H1 (cell line): ENCODE measurements around the gene NPHP4. TPM values are rescaled to one million over a fixed set of nuclear protein-coding genes. Genes with fewer than 3 reads are reported as not detected.

Experiments
- CTCF ChIA-PET: fragments of 300-600 bp; sonication (Branson Sonifier 250); formaldehyde crosslinking; loops from one replicate; lab custom pipeline; 2021; ENCODE audit not compliant: partially characterized antibody; lab: Charles Lee
- POLR2A ChIA-PET: fragments of 300-600 bp; sonication (Branson Sonifier 250); formaldehyde crosslinking; loops from one replicate; lab custom pipeline; 2021; ENCODE audit warnings: inconsistent platforms; ENCODE audit not compliant: partially characterized antibody; lab: Charles Lee
- DNase-seq, 2 experiments: peaks; one replicate each; pipeline versions ENCODE4 v3.0.0 to v3.0.0-alpha.2; 2010 to 2022; ENCODE audit warnings: low spot score in 2 of 2, low read depth in 1 of 2, mixed read lengths in 1 of 2
- FAIRE-seq: peaks from 2 replicates; lab custom pipeline; 2011; peaks lifted over from hg19 to GRCh38; lab: Jason Lieb, UNC
- H2AFZ ChIP-seq: 2 replicates; pipeline ENCODE4 v1.8.1; 2012; ENCODE audit warnings: low read length, inconsistent platforms
- H2AK5ac ChIP-seq: 2 replicates; pipeline ENCODE4 v1.6.1; 2013; ENCODE audit warnings: low read depth, low read length
- H2BK120ac ChIP-seq: replicated peaks from 2 replicates; pipeline ENCODE3; 2013; ENCODE audit warnings: low read depth, low read length, inconsistent platforms
- H2BK12ac ChIP-seq: 2 replicates; pipeline ENCODE4 v1.6.1; 2013; ENCODE audit warnings: low read depth, low read length
- H2BK15ac ChIP-seq: 2 replicates; pipeline ENCODE4 v1.6.1; 2013; ENCODE audit warnings: low read length
- H2BK20ac ChIP-seq: 2 replicates; pipeline ENCODE4 v1.6.1; 2013; ENCODE audit warnings: low read length
- H2BK5ac ChIP-seq: 2 replicates; pipeline ENCODE4 v1.6.1; 2013; ENCODE audit warnings: low read depth, low read length
- H3K14ac ChIP-seq: 2 replicates; pipeline ENCODE4 v1.6.1; 2013; ENCODE audit warnings: inconsistent platforms; ENCODE audit not compliant: insufficient read length
- H3K18ac ChIP-seq: 2 replicates; pipeline ENCODE4 v1.6.1; 2013; ENCODE audit warnings: low read length; ENCODE audit errors: extremely low read depth
- H3K23ac ChIP-seq: 2 replicates; pipeline ENCODE4 v1.6.1; 2013; ENCODE audit warnings: inconsistent platforms; ENCODE audit not compliant: insufficient read length
- H3K23me2 ChIP-seq: 2 replicates; pipeline ENCODE4 v1.6.1; 2013; ENCODE audit warnings: low read depth, low read length
- H3K27ac ChIP-seq: 2 replicates; pipeline ENCODE4 v1.6.1; 2011; ENCODE audit warnings: low read depth, low read length, inconsistent platforms
- H3K27me3 ChIP-seq, 4 experiments: replicated peaks in 1 of 4; 1 replicate in 1 of 4; 2 replicates in 3 of 4; pipeline versions ENCODE4 v1.6.1 to v1.8.1; 2011 to 2013; ENCODE audit warnings: low read length in 3 of 4, mild to moderate bottlenecking in 3 of 4, inconsistent platforms in 2 of 4, mixed read lengths in 2 of 4, moderate library complexity in 1 of 4; ENCODE audit not compliant: control insufficient read depth in 3 of 4, insufficient read depth in 3 of 4; ENCODE audit errors: extremely low read depth in 1 of 4
- H3K36me3 ChIP-seq, 4 experiments: 2 replicates each; pipeline versions ENCODE4 v1.6.1 to v1.8.1; 2011 to 2013; ENCODE audit warnings: mild to moderate bottlenecking in 4 of 4, low read length in 3 of 4, moderate library complexity in 2 of 4, control low read depth in 1 of 4, inconsistent platforms in 1 of 4; ENCODE audit not compliant: insufficient read depth in 4 of 4, control insufficient read depth in 2 of 4
- H3K4ac ChIP-seq: replicated peaks from 2 replicates; pipeline ENCODE3; 2013; ENCODE audit warnings: low read length, low read depth, mixed read lengths, inconsistent platforms; ENCODE audit not compliant: insufficient read length
- H3K4me1 ChIP-seq, 4 experiments: replicated peaks in 1 of 4; 1 replicate in 1 of 4; 2 replicates in 3 of 4; pipeline versions ENCODE4 v1.6.1 to v1.8.1; 2011 to 2013; ENCODE audit warnings: low read length in 3 of 4, inconsistent platforms in 2 of 4, mixed read lengths in 1 of 4; ENCODE audit not compliant: insufficient read depth in 4 of 4, control insufficient read depth in 3 of 4
- H3K4me2 ChIP-seq, 2 experiments: 2 replicates each; pipeline versions ENCODE4 v1.6.1 to v1.8.1; 2011 to 2013; ENCODE audit warnings: low read depth in 2 of 2, low read length in 2 of 2, control low read depth in 1 of 2, inconsistent platforms in 1 of 2, mild to moderate bottlenecking in 1 of 2; ENCODE audit not compliant: insufficient read depth in 1 of 2
- H3K4me3 ChIP-seq, 4 experiments: fragments of 200-600, 300-600 bp in 1 of 4; sonication (generic), shearing (Covaris generic), sonication (Bioruptor Twin) in 1 of 4; 2 replicates each; pipeline versions ENCODE4 v1.5.1 to v1.8.1; 2011 to 2016; ENCODE audit warnings: low read length in 4 of 4, low read depth in 3 of 4, control low read depth in 2 of 4, inconsistent platforms in 2 of 4, mild to moderate bottlenecking in 2 of 4, mixed read lengths in 1 of 4, moderate library complexity in 1 of 4; ENCODE audit not compliant: insufficient read depth in 2 of 4; ENCODE audit errors: extremely low read depth in 1 of 4
- H3K56ac ChIP-seq: replicated peaks from 2 replicates; pipeline ENCODE3; 2013; ENCODE audit warnings: low read depth, mild to moderate bottlenecking, mixed read lengths, low read length, inconsistent platforms; ENCODE audit not compliant: insufficient read length
- H3K79me1 ChIP-seq: 2 replicates; pipeline ENCODE4 v1.6.1; 2013; ENCODE audit warnings: low read depth, low read length, control low read depth
- H3K79me2 ChIP-seq, 2 experiments: 2 replicates each; pipeline versions ENCODE4 v1.6.1 to v1.8.1; 2012 to 2013; ENCODE audit warnings: low read length in 2 of 2, mild to moderate bottlenecking in 2 of 2, inconsistent platforms in 1 of 2; ENCODE audit not compliant: insufficient read depth in 2 of 2, control insufficient read depth in 1 of 2
- H3K9ac ChIP-seq, 4 experiments: replicated peaks in 1 of 4; 1 replicate in 1 of 4; 2 replicates in 3 of 4; pipeline versions ENCODE4 v1.6.1 to v1.8.1; 2011 to 2013; ENCODE audit warnings: low read depth in 3 of 4, low read length in 3 of 4, control low read depth in 2 of 4, mild to moderate bottlenecking in 2 of 4, moderate library complexity in 2 of 4, inconsistent platforms in 1 of 4; ENCODE audit errors: extremely low read depth in 1 of 4
- H3K9me3 ChIP-seq, 2 experiments: 2 replicates each; pipeline versions ENCODE4 v1.6.1 to v1.8.1; 2012 to 2013; ENCODE audit warnings: mild to moderate bottlenecking in 2 of 2, moderate library complexity in 2 of 2, control low read depth in 1 of 2, inconsistent platforms in 1 of 2, low read depth in 1 of 2, low read length in 1 of 2, mixed read lengths in 1 of 2; ENCODE audit not compliant: insufficient read depth in 2 of 2
- H4K20me1 ChIP-seq, 2 experiments: replicated peaks in 1 of 2; 2 replicates each; pipeline versions ENCODE3 to v1.8.1; 2011 to 2013; ENCODE audit warnings: inconsistent platforms in 2 of 2, low read length in 2 of 2, mild to moderate bottlenecking in 1 of 2; ENCODE audit not compliant: insufficient read depth in 2 of 2, control insufficient read depth in 1 of 2
- H4K5ac ChIP-seq: 2 replicates; pipeline ENCODE4 v1.6.1; 2013; ENCODE audit warnings: low read length, low read depth, mixed read lengths, inconsistent platforms; ENCODE audit not compliant: insufficient read length
- H4K8ac ChIP-seq: 2 replicates; pipeline ENCODE4 v1.8.0; 2013; ENCODE audit warnings: mild to moderate bottlenecking, moderate library complexity, low read length, inconsistent platforms; ENCODE audit not compliant: insufficient read depth; ENCODE audit errors: extremely low read depth
- H4K91ac ChIP-seq: replicated peaks from 2 replicates; pipeline ENCODE3; 2013; ENCODE audit warnings: low read length, mixed read lengths, inconsistent platforms; ENCODE audit not compliant: insufficient read length
- JUND ChIP-seq: IDR thresholded peaks from 2 replicates; pipeline ENCODE4 v1.6.1; 2011; ENCODE audit warnings: mild to moderate bottlenecking, improper control_type of control experiment, low read length
- PHF8 ChIP-seq: fragments of 200-600 bp; sonication (generic); conservative IDR thresholded peaks from 2 replicates; pipeline ENCODE4 v1.7.1; 2012; ENCODE audit warnings: low read depth, mild to moderate bottlenecking, inconsistent platforms, low read length, moderate library complexity
- RXRA ChIP-seq: IDR thresholded peaks from 2 replicates; pipeline ENCODE4 v1.6.1; 2011; ENCODE audit warnings: low read depth, mild to moderate bottlenecking, low read length, moderate library complexity; ENCODE audit not compliant: insufficient read depth
- SIX5 ChIP-seq: IDR thresholded peaks from 2 replicates; pipeline ENCODE4 v1.6.1; 2011; ENCODE audit warnings: mild to moderate bottlenecking, low read depth, low read length
- TAF7 ChIP-seq: optimal IDR thresholded peaks from 2 replicates; pipeline ENCODE3; 2011; ENCODE audit warnings: low read depth, mild to moderate bottlenecking, inconsistent platforms, low read length, moderate library complexity, borderline replicate concordance
- TBP ChIP-seq: IDR thresholded peaks from 2 replicates; pipeline ENCODE4 v1.6.1; 2011; ENCODE audit warnings: low read depth, low read length, improper control_type of control experiment
- WGBS, 2 experiments: shearing (Covaris generic) in 1 of 2; methylation state at CpG; one replicate each; pipeline versions ENCODE4 v1.1.6 to v1.1.7; 2013 to 2015; ENCODE audit warnings: low lambda C conversion rate in 2 of 2, mixed read lengths in 2 of 2, inconsistent platforms in 1 of 2, low coverage in 1 of 2, missing lambda C conversion rate in 1 of 2; ENCODE audit not compliant: insufficient replicate concordance in 2 of 2, insufficient coverage in 1 of 2, insufficient read length in 1 of 2; ENCODE audit errors: extremely low coverage in 1 of 2, missing lambda C conversion rate in 1 of 2; 5-methylcytosine and 5-hydroxymethylcytosine counted together
- polyA plus RNA-seq, 7 experiments: library from polyadenylated mRNA; depleted of rRNA in 3 of 7; stranded (reverse) in 5 of 7; unstranded in 2 of 7; fragments of >200 nt in 5 of 7; fragments of 200-250 nt in 2 of 7; gene quantifications; 1 replicate in 5 of 7; 2 replicates in 1 of 7; 4 replicates in 1 of 7; pipeline versions ENCODE4 v1.2.1 to v1.2.3, GENCODE V29; 2011 to 2013; ENCODE audit warnings: missing spikeins in 2 of 7, mixed read lengths in 2 of 7
- total RNA-seq: library from RNA; stranded (reverse); fragmentation: NEBNext Ultra II Directional; extraction: Animal tissue kit (Norgen Biotek cat#: 25700); gene quantifications from 2 replicates; pipeline ENCODE4 v1.2.1, GENCODE V29; 2021
- TF ChIP-seq, protein P1 (sequence below): IDR thresholded peaks from 2 replicates; pipeline ENCODE4 v1.6.1; 2011; ENCODE audit warnings: low read length, improper control_type of control experiment

Gene NPHP4
- total and polyA plus RNA-seq, 2 of the 8 experiments (the other 6 are each of a cell fraction or from before 2014, with no cell fraction given), result 5.8 to 14.0 TPM

DNA sequence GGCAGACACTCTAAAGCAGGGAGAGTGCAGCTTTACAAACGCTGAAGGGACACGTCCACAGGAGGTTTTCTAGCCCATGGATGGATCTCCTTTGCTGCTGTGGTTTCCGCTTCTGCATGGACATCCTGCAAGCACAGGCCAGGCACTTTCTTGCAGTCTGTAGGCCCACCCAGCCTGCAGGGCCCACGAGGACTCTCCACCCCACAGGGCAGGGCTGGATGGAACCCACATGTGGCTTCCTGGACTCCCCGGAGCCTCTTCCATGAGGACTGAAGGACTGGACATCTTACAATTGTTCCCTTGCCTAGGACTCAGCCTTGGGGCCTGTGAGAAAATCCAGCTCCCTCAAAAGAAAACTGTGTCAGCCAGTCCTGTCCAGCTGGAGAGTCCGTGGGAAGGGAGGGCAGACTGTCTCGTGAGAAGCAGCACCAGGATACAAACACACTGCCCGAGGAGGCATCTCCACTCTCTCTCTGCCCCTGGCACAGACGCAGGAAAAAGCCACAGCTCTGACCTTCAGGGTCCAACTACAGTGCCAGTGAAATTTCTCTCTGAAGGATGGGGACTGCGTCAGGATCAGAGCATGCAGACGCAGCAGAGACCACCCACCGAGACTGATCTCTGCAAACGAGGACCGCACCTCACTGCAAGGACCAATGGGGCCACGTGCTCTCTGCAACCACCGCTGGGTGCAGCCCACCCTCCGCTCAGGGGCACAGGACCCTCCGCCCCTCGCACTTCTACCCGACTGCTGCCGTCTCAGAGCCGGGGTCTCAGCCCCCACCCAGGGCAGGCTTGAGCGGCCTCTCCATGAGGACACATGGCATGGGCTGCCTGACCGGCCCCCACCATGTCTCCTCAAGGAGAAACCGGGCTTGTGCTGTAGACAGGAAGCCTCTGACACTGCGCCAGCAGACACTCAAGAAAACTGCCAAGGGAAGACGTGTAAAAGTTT is 130.1 kb downstream of the NPHP4 start:
- H3K27ac ChIP-seq, result no peak overlapping the region
- H2BK15ac ChIP-seq, result no peak overlapping the region
- H4K91ac ChIP-seq, result no peak overlapping the region
- H3K4me1 ChIP-seq, result peaks cover 0 to 3% (median 1%) of the 10 kb centered on the region in 4 experiments; a peak in 4 of 7 replicates
- H3K4me2 ChIP-seq, result no peak overlapping the region
- no peak for FAIRE-seq
- no peak overlapping the region for H3K56ac ChIP-seq
- no peaks in the 10 kb centered on the region for H3K79me1 ChIP-seq
- no peak overlapping the region for H2AK5ac ChIP-seq
- CTCF ChIA-PET, result interaction anchor here (1.2 to 1.3 kb wide), 3 partner anchors 20 to 238 kb away, joined by 3 read pairs; no protein-coding TSS in a partner anchor
- H2BK12ac ChIP-seq, result no peak overlapping the region
- H3K4ac ChIP-seq, result no peak overlapping the region
- no peak overlapping the region for H2BK20ac ChIP-seq
- H4K5ac ChIP-seq, result no peak overlapping the region
- no peak overlapping the region for H3K9ac ChIP-seq
- H3K23me2 ChIP-seq, result no peaks in the 10 kb centered on the region
- no peak overlapping the region for H3K18ac ChIP-seq
- WGBS, 2 experiments, result 85% methylated on average over 26 of the region's 27 CpGs; no CpG with 5 or more reads in 1 of the 2 experiments
- H3K36me3 ChIP-seq, result no peaks in the 10 kb centered on the region
- H4K8ac ChIP-seq, result 0 out of 2 replicates have a peak overlapping the region, but pooled peaks have one; percentile 19
- H3K9me3 ChIP-seq, result no peaks in the 10 kb centered on the region
- POLR2A ChIA-PET, result no interaction called here
- no peak overlapping the region for H3K14ac ChIP-seq
- no peak for DNase-seq
- no peaks in the 10 kb centered on the region for H4K20me1 ChIP-seq
- no peak overlapping the region for H2BK120ac ChIP-seq
- no peak overlapping the region for H2AFZ ChIP-seq
- no peak overlapping the region for H3K4me3 ChIP-seq
- no peak overlapping the region for H3K23ac ChIP-seq
- H3K79me2 ChIP-seq, result no peaks in the 10 kb centered on the region
- H2BK5ac ChIP-seq, result no peak overlapping the region
- no peaks in the 10 kb centered on the region for H3K27me3 ChIP-seq
- no peak for TF ChIP-seq TAF7
- TF ChIP-seq PHF8, result no peak
- TF ChIP-seq JUND, result no peak
- no peak for TF ChIP-seq RXRA
- TF ChIP-seq TBP, result no peak
- TF ChIP-seq SIX5, result no peak
- TF ChIP-seq, protein P1, sequence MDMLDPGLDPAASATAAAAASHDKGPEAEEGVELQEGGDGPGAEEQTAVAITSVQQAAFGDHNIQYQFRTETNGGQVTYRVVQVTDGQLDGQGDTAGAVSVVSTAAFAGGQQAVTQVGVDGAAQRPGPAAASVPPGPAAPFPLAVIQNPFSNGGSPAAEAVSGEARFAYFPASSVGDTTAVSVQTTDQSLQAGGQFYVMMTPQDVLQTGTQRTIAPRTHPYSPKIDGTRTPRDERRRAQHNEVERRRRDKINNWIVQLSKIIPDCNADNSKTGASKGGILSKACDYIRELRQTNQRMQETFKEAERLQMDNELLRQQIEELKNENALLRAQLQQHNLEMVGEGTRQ, result no peak
